Measurements from ENCODE around the gene RAB22A. TPM values are rescaled to one million over a fixed set of nuclear protein-coding genes. Genes with fewer than 3 reads are reported as not detected.

Gene RAB22A
- total and polyA plus RNA-seq, 2 donors (not counting 1 experiment from before 2014, with no cell fraction given): 13.7 to 20.6 TPM

- Histone ChIP-seq H3K9ac (ENCODE audit: insufficient read depth, low read length) (no peak overlapping the region), H3K4me2 (ENCODE audit: extremely low read depth, insufficient read depth, low read length) (no peak overlapping the region), H3K4me3 (replicated peaks in 1 of 4; ENCODE audit: control extremely low read depth in 1 of 4, insufficient read depth in 1 of 4, low read depth in 3 of 4, low read length in 4 of 4) (no peak overlapping the region), H3K27ac (ENCODE audit: insufficient read depth, low read length) (no peak overlapping the region), H2AFZ (ENCODE audit: low read length) (no peak overlapping the region), H4K20me1 (ENCODE audit: control insufficient read depth, extremely low read depth, insufficient read depth, low read length) (no peaks in the 10 kb centered on the region), H3K4me1 (ENCODE audit: control insufficient read depth, extremely low read depth, insufficient read depth, low read length) (no peaks in the 10 kb centered on the region), H3K36me3 (ENCODE audit: control insufficient read depth, insufficient read depth, low read length) (peaks cover under 1% of the 10 kb centered on the region), H3K79me2 (ENCODE audit: control insufficient read depth, insufficient read depth, low read length) (peaks cover 20% of the 10 kb centered on the region), H3K27me3 (ENCODE audit: control insufficient read depth, insufficient read depth, low read length) (no peaks in the 10 kb centered on the region), H3K9me3 (ENCODE audit: control insufficient read depth, insufficient read depth, low read depth, low read length) (no peaks in the 10 kb centered on the region)
- no peak for TF ChIP-seq EZH2 (IDR thresholded peaks at IDR 0.05; ENCODE audit: low read length, missing control alignments)
- TF ChIP-seq, protein P1, sequence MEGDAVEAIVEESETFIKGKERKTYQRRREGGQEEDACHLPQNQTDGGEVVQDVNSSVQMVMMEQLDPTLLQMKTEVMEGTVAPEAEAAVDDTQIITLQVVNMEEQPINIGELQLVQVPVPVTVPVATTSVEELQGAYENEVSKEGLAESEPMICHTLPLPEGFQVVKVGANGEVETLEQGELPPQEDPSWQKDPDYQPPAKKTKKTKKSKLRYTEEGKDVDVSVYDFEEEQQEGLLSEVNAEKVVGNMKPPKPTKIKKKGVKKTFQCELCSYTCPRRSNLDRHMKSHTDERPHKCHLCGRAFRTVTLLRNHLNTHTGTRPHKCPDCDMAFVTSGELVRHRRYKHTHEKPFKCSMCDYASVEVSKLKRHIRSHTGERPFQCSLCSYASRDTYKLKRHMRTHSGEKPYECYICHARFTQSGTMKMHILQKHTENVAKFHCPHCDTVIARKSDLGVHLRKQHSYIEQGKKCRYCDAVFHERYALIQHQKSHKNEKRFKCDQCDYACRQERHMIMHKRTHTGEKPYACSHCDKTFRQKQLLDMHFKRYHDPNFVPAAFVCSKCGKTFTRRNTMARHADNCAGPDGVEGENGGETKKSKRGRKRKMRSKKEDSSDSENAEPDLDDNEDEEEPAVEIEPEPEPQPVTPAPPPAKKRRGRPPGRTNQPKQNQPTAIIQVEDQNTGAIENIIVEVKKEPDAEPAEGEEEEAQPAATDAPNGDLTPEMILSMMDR (conservative IDR thresholded peaks at IDR 0.05 in 1 of 2, IDR thresholded peaks at IDR 0.05 in 1 of 2; ENCODE audit: low read depth in 1 of 2, low read length in 2 of 2): no peak
- peak in 1 of 2 donors; percentile 87 for DNase-seq (ENCODE audit: low read depth in 2 of 2)
These were observed 2.9 kb upstream of the RAB22A start for GRCh38 chr20:58306421-58307261.

DNA sequence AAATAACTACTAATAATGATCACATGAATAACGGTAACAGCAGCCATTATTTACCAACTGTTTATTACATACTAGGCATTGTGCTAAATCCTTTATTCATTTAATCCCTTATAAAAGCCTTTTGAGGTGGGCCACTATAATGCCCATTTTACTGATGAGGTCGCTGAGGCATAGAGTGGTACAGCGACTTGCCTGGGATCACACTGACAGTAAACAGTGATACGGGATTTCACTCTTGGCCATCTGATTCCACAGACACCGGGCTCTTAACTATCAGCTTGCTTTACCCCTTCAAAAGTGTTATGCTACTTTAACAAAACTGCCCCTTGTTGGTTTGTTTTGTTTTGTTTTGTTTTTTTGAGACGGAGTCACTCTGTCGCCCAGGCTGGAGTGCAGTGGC, 2.2 kb upstream of the RAB22A start:
- Histone ChIP-seq H2AFZ (ENCODE audit: low read length) (no peak overlapping the region), H3K9ac (ENCODE audit: insufficient read depth, low read length) (no peak overlapping the region), H3K79me2 (ENCODE audit: control insufficient read depth, insufficient read depth, low read length) (peaks cover 20% of the 10 kb centered on the region), H3K9me3 (ENCODE audit: control insufficient read depth, insufficient read depth, low read depth, low read length) (no peaks in the 10 kb centered on the region), H4K20me1 (ENCODE audit: control insufficient read depth, extremely low read depth, insufficient read depth, low read length) (no peaks in the 10 kb centered on the region), H3K27me3 (ENCODE audit: control insufficient read depth, insufficient read depth, low read length) (no peaks in the 10 kb centered on the region), H3K27ac (ENCODE audit: insufficient read depth, low read length) (no peak overlapping the region), H3K36me3 (ENCODE audit: control insufficient read depth, insufficient read depth, low read length) (no peaks in the 10 kb centered on the region), H3K4me3 (replicated peaks in 1 of 4; ENCODE audit: control extremely low read depth in 1 of 4, insufficient read depth in 1 of 4, low read depth in 3 of 4, low read length in 4 of 4) (no peak overlapping the region), H3K4me2 (ENCODE audit: extremely low read depth, insufficient read depth, low read length) (no peak overlapping the region), H3K4me1 (ENCODE audit: control insufficient read depth, extremely low read depth, insufficient read depth, low read length) (no peaks in the 10 kb centered on the region)
- TF ChIP-seq, protein P1 (conservative IDR thresholded peaks at IDR 0.05 in 1 of 2, IDR thresholded peaks at IDR 0.05 in 1 of 2; ENCODE audit: low read depth in 1 of 2, low read length in 2 of 2): no peak
- TF ChIP-seq EZH2 (IDR thresholded peaks at IDR 0.05; ENCODE audit: low read length, missing control alignments): no peak
- no peak for DNase-seq (ENCODE audit: low read depth in 2 of 2)

GRCh38 chr20:58308290-58308679, 1.2 kb upstream of the RAB22A start:
- Histone ChIP-seq H3K27ac (ENCODE audit: insufficient read depth, low read length) (peak overlapping the region; percentile 22), H3K4me3 (replicated peaks in 1 of 4; ENCODE audit: control extremely low read depth in 1 of 4, insufficient read depth in 1 of 4, low read depth in 3 of 4, low read length in 4 of 4) (peak overlapping the region; percentile 73 to 97 (median 88)), H4K20me1 (ENCODE audit: control insufficient read depth, extremely low read depth, insufficient read depth, low read length) (no peaks in the 10 kb centered on the region), H3K36me3 (ENCODE audit: control insufficient read depth, insufficient read depth, low read length) (peaks cover 2% of the 10 kb centered on the region), H3K9me3 (ENCODE audit: control insufficient read depth, insufficient read depth, low read depth, low read length) (no peaks in the 10 kb centered on the region), H3K9ac (ENCODE audit: insufficient read depth, low read length) (peak overlapping the region; percentile 73), H3K79me2 (ENCODE audit: control insufficient read depth, insufficient read depth, low read length) (peaks cover 25% of the 10 kb centered on the region), H2AFZ (ENCODE audit: low read length) (peak overlapping the region; percentile 20), H3K27me3 (ENCODE audit: control insufficient read depth, insufficient read depth, low read length) (no peaks in the 10 kb centered on the region), H3K4me1 (ENCODE audit: control insufficient read depth, extremely low read depth, insufficient read depth, low read length) (no peaks in the 10 kb centered on the region), H3K4me2 (ENCODE audit: extremely low read depth, insufficient read depth, low read length) (peak overlapping the region; percentile 72)
- TF ChIP-seq, protein P1 (conservative IDR thresholded peaks at IDR 0.05 in 1 of 2, IDR thresholded peaks at IDR 0.05 in 1 of 2; ENCODE audit: low read depth in 1 of 2, low read length in 2 of 2): no peak
- TF ChIP-seq EZH2 (IDR thresholded peaks at IDR 0.05; ENCODE audit: low read length, missing control alignments): no peak
- no peak for DNase-seq (ENCODE audit: low read depth in 2 of 2)
